HEK293 (cell line): ENCODE results near the gene CADM1.

Experiments used
- KLF10 ChIP-seq: fragments of 450-650 bp; IDR thresholded peaks from 2 replicates; pipeline ENCODE4 v1.5.1; 2018; ENCODE audit warnings: missing biosample characterization, mild to moderate bottlenecking, missing genetic modification characterization
- ZNF16 ChIP-seq: fragments of 450-650 bp; formaldehyde crosslinking; IDR thresholded peaks from 2 replicates; pipeline ENCODE4 v1.5.1; 2016; ENCODE audit warnings: low read depth, missing biosample characterization, missing genetic modification characterization

- TF ChIP-seq ZNF16 (tag by site-specific recombination) (no peak), KLF10 (tag by site-specific recombination) (no peak)
These were observed 1.6 kb downstream of the CADM1 start for GRCh38 chr11:115502636-115503082.
